ENCODE results near the gene NDUFS1.
"Not testable (repeated sequence)": the region's sequence is repeated elsewhere in the genome, so short reads cannot be mapped to it uniquely, and the experiment has no call there.

Gene NDUFS1

DNA sequence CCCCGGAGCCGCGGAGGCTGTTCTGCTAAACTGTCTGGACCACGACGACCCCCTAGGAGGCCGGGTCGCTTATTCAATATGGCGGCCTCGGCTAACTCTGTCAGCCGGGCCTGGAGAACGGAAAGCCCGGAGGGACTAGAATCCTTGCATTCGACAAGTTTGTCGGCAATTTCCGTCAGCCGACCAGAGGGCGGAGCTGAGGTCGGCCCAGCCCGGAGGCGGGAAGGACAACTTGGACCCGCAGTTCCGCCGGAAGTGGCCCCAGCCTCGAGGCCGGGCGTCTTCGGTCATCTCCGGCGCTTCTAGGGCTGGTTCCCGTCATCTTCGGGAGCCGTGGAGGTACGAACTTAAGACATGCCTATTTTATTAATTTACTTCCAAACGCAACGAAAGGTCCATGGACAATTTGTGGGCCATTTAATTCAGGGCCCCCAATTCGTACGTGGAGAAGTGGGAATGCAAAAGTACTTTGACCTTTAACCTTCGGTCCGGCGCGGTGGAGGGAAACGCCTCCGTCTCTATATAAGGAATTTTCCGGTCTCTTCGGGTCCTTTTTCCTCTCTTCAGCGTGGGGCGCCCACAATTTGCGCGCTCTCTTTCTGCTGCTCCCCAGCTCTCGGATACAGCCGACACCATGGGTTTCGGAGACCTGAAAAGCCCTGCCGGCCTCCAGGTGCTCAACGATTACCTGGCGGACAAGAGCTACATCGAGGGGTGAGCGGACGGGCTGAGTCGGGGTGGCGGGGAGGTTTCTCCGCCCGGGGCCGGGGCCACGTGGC, at the start of gene NDUFS1, which contains the start of gene EEF1B2:
TSS of gene NDUFS1 (minus strand) at position 99 of the 779 bp plus-strand sequence. CDS start 5,766 bp downstream, outside the sequence.
TSS of gene EEF1B2 (plus strand) at position 550 of the 779 bp plus-strand sequence. CDS start at position 635, 85 bp downstream.
- DNase-seq, result peak; percentile 99

DNA sequence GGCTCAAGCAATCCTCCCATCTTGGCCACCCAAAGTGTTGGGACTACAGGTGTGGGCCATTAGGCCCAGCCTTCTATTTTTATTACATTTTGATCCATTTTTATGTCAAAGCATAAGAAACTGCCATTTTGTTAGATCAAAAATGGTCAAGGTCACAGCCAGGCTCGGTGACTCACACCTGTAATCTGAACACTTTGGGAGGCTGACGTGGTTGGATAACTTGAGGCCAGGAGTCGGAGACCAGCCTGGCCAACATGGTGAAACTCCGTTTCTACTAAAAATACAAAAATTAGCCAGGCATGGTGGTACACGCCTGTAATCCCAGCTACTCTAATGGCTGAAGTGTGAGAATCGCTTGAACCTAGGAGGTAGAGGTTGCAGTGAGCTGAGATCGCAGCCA, 49.7 kb upstream of the NDUFS1 start:
- DNase-seq, result no peak

DNA sequence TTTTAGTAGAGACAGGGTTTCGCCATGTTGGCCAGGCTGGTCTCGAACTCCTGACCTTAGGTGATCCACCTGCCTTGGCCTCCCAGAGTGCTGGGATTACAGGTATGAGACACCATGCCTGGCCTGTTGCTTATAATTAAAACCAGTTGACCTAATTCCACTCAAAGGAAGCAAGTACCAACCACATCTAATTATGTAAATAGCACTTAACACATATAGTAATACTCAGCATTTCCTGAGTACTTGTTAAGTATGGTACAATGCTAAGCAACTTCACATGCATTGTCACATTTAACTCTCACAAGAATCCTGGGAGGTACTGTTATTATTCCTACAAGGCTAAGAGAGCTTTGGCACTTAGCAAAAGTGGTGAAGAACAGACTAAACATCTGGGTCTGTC, 48.1 kb upstream of the NDUFS1 start:
- not testable (repeated sequence) for DNase-seq

DNA sequence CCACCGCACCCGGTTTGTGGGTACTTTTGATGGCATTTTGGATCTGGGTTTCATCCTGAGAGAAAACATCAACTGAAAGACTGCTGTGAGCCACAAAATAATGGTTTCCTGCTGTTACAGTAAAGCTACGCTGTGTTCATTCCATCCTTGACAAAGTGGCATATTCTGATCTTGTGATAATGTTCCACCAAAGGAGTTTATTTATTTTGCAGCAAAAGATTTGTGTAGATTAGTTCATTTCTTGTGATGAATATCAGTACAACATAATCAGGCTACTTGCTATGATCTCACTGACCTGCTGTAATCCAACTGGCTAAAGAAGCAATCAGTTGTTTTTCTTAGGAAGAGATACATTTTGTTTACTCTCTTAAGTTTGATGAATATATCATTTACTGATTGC, 45.5 kb upstream of the NDUFS1 start:
- DNase-seq, result no peak

DNA sequence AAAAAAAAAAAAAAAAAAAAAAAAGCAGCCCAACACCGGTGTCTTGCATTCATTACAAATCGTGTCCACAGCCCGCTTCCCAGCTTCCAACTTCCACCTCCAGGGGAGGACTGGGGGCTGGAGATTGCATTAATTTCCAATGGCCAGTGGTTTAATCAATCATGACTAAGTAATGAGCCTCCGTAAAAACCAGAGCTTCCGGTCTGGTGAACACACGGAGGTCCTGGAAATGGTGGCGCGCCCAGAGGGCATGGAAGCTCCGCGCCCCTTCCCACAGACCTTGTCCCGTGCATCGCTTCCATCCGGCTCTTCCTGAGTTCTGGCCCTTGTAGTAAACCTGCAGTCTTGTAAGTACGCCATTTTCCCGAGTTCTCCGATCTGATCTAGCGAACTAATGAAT, 44.1 kb upstream of the NDUFS1 start:
- DNase-seq, result no peak

DNA sequence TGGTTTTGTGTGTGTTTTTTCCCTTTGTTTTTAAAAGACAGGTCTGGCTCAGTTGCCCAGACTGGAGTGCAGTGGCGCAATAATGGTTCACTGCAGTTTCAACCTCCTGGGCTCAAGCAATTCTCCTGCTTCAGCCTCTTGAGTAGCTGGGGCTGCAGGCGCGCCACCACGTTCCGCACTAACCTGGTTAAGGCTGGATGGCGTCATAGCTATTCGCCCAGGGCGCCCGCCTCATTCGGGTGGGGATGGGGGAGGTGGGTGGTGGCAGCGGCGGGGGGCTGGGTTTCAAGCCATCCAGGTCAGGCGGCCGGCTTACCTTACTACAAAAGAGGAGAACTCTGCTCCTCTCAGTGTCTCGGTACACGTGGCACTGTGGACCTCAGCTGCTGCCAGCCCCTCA, 43.2 kb upstream of the NDUFS1 start:
- DNase-seq, result no peak

DNA sequence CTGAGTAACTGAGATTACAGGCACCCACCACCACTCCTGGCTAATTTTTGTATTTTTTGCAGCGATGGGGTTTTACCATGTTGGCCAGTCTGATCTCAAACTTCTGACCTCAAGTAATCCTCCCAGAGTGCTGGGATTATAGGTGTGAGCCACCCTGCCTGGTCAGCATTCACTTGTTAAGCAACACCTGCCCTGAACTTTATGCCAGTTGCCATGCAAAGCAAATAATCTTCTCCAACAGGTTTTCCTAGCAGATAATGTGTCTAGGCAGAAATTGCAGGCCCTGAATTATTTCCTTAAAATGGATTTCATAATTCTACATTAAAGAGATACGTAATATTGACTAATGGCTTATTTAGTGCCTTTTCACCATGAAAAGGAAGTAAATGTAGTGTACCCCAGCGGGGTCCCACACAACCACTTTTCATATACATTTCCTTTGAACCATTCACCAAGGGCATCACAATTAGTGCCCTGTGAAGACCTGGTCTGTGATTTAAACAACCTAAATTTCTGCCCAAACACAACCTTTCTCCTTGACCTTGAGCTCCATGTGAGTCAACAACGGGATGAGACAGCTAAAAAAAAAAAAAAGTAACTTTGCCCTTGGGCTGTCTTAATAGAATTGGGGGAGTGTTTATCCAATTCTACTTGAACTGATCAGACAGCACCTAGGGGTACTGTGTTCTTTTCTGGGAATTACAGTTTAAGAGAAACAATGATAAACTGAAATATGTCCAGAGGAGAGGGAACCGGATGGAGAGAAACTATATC, 42.0 kb upstream of the NDUFS1 start:
- DNase-seq, result no peak

DNA sequence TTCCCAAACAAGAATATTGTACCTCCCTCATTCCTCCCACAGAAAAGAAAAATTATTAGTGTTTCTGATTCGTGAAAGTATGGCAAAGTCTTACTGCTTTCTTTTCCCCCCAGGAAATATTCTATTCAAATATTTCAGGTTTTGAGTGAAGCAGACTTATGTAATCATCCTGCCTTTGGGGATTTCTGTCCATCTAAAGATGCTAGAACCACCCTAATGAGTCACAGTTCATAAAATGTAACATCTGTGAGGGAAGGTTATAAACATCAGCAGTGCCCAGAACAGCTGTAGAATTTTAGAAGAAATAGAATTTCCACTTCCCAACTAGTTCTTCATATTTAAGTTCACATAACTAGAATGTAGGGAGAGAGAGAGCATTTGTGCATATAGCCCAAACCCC, 39.4 kb upstream of the NDUFS1 start:
- no peak for DNase-seq

DNA sequence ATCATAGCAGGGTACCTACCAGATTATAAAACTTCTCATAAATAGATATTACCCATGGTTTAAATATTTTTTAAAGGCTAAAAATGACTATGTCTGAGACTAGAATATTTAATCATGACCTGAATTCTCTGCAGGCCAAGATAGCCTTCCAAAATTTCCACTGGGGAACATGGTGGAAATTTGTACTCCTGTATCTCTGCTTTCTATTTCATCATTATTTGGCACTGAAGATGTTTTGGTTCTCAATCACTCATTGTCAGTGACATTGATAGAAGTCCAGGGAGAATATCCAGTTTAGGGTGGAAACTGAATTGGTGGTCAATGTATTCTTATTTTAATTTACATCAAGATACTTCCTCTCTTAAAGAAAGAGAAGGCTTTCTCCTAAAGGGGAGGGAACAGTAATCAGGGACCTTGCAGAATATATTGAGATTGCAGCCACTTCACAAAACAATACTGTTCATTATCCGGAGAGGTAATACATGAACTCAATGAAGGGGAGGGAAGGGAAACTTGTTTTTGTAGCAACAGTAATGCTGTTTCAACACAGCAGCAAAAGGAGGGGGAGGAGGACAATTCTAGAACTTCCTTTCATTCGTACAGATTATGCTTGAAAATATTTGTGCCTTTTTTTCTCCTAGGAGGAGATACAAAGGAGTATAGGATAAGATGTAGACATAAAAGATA, 34.6 kb upstream of the NDUFS1 start:
- no peak for DNase-seq

DNA sequence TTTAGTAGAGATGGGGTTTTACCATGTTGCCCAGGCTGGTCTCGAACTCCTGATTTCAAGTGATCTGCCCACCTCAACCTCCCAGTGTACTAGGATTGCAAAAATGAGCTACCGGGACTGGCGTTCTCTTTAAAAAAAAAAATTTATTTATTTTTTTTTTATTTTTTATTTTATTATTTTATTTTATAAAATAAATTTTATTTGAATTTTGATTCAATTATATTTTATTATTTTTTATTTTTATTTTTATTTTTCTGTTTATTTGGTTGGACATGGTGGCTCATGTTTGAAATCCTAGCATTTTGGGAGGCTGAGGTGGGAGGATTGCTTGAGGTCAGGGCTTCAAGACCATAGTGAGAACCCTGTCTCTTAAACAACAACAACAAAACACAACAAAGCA, 32.9 kb upstream of the NDUFS1 start:
- no peak for DNase-seq

DNA sequence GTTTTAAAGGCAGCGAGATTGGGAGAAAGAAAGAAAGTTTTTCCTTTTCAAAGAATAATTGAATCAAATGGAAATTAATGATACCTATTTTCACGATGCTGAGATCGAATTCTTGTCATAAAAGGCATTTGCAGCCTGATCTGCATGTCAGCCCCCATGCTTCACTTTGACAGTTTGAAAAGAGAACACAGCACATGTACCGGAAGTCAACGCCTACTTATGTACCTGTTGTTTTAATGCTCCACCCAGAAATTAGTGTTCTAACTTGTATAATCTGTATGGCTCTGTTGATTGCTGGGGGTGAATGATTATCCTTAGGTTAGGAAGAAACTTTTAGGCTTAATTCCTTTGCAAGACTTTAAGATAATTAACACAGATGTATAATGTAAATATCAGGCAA, 31.4 kb upstream of the NDUFS1 start:
- DNase-seq, result no peak

DNA sequence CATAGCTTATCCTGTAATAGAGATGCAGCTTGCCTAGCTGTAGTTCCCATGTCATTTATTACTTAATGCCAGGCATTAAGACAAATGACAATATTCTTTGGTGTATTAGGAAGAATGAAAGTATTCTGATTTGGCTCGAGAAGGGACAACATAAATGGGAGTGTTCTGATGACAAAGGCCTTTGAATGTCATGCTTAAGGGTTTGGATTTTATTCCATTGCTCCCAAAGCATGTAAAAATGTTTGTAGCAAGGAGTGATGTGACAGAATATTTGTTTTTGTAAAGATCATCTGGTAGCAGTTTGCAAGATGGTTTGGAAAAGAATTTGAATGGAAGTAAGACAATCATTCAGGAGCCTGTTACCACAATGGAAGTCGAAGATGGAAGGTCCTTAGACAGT, 30.9 kb upstream of the NDUFS1 start:
- DNase-seq, result no peak

DNA sequence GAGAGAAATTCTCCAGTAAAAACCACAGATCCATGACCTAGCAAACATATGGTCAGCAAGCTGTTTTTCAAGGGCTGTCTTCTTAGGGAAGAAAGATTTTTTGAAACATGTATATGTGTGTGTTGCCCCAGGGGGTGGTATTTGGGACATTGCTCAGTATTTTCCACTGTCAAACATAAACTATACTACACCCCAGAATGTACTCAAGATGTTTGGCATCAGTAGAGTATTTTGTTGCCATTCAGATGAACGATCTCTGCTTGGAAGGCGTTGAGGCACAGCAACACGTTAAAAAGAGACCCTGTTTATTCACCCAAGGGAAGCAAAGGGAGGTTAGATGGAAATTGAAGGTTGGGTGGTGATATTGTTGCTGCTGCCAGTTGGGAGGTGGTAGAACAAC, 30.4 kb upstream of the NDUFS1 start:
- DNase-seq, result no peak

DNA sequence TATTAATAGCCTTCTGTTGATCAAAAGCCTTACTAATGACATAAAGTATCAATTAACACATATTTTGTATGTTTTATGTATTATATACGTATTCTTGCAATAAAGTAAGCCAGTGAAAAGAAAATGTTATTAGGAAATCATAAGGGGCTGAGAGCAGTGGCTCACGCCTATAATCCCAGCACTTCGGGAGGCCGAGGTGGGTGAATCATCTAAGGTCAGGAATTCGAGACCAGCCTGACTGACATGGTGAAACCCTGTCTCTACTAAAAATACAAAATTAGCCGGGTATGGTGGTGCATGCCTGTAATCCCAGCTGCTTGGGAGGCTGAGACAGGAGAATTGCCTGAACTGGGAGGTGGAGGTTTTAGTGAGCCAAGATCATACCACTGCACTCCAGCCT, 22.3 kb upstream of the NDUFS1 start:
- DNase-seq, result not testable (repeated sequence)

DNA sequence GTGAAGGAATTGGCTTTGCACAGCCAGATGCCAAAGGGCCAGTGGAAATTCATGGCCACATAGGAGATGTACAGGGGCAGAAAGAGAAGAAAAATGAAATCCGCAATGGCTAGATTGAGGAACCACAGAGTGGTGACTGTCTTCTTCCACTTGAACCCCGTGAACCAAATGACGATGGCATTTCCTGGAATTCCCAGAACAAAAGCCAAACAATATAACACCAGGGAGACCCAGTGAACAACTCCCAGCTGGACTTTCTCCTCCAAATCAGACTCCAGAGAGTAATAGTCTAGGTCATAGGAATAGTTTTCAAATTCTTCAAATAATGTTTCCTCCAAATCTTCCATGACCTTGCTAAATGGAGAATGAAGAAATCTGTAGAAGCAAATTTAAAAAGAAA, 17.7 kb upstream of the NDUFS1 start:
- no peak for DNase-seq

DNA sequence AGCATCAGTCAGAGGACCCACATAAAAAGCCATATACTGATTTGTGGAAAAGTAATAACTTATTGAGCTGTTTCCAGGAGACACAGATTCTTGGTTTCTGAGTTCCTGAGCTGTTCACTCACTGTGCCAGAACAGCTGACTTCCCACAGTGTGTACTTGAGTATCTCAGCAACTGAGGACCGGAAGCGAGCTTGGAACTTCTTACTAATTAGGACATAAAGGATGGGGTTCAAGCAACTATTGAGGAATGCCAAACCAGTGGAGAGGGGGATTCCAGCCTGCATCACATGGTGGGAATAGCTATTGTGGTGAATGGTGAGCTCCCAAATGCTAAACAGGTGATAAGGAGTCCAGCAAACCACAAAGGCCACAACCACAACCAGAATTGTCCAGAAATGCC, 16.9 kb upstream of the NDUFS1 start:
- DNase-seq, result no peak

DNA sequence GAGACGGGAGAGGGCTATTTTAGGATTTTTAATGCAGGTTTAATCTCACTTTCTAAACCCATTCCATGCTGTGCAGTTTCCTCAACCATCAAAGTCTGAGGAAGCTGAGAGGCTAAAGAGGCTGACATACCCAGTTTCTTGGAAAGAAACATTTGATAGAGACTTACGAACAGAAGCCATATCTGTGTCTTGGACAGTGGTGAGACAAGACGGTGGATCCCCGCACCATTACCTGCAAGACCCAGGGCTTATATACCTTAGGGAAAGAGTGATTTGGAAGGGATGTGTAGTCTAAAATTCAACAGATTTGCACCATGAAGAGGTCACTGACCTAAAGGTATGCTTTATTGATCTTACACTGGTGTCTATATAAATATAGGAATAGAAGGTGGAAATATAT, 13.9 kb upstream of the NDUFS1 start:
- DNase-seq, result no peak

DNA sequence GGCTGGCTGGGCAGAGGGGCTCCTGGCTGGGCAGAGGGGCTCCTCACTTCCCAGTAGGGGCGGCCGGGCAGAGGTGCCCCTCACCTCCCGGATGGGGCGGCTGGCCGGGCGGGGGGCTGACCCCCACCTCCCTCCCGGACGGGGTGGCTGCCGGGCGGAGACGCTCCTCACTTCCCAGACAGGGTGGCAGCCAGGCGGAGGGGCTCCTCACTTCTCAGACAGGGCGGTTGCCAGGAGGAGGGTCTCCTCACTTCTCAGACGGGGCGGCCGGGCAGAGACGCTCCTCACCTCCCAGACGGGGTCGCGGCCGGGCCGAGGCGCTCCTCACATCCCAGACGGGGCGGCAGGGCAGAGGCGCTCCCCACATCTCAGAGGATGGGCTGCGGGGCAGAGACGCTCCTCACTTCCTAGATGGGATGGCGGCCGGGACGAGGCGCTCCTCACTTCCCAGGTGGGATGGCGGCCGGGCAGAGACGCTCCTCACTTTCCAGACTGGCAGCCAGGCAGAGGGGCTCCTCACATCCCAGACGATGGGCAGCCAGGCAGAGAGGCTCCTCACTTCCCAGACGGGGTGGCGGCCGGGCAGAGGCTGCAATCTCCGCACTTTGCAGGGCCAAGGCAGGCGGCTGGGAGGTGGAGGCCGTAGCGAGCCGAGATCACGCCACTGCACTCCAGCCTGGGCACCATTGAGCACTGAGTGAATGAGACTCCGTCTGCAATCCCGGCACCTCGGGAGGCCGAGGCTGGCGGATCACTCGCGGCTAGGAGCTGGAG, 12.6 kb upstream of the NDUFS1 start:
- DNase-seq, result not testable (repeated sequence)

DNA sequence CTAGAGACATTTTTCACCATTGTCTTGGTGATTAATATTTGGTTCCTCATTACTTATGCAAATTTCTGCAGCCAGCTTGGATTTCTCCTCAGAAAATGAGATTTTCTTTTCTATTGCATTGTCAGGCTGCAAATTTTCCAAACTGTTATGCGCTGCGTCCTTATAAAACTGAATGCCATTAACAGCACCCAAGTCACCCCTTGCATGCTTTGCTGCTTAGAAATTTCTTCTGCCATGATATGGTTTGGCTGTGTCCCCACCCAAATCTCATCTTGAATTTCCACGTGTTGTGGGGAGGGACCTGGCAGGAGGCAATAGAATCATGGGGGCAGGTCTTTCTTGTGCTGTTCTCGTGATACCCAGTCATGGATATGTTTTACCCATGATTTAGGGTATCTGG, 9.0 kb upstream of the NDUFS1 start:
- DNase-seq, result not testable (repeated sequence)

DNA sequence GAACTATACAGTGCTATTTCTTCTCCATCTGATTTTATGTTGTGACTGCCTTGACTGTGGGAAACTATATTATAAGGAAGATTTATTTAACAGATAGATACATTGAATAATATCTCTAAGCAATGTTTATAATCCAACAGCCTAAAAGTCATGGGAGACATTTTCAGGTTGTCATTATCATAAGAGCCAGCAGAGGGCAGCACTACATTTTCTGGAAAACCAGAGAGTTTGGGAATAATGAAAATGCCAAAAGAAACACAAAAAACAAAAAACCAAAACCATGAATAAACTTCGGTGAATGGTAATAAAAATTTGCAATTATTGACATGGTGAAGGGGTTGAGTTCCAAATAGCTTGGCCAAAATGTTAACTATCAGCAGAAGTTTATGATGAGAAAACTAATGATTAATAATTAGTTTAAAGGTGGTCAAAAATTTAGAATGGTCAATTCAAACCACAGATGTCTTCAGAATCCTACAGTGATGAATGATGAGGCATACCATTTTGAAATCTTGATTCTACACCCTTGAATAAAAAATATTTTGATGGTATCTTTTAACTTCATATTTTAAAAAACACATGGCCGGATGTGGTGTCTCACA, 5.1 kb upstream of the NDUFS1 start:
- DNase-seq, result no peak

DNA sequence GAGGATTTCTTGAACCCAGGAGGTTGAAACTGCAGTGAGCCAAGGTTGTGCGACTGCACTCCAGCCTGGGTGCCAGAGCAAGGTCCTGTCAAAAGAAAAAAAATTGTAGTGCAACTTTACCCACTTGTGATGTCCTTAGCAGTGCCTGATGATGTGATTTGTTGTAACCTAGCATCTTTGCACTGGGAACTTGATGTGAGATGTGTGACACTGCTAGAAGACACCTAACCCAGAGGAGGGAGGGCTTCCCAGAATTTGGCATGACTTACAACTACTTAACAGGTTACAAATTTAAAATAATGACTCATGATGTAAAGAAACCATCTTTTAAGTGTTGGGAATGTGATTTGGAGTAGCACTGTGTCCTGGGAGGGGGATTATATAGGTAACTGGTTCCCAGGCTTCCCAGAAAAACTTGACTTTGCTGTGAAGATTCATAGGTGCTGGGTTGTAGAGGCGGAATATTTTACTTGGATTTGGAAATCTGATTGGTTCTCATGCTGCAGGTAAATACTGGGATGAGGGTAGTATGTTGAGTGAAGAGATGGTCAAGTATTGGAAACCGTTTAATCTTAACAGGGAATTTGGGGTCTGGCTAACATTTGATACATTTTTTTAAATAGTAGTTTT, 4.1 kb upstream of the NDUFS1 start:
- no peak for DNase-seq

DNA sequence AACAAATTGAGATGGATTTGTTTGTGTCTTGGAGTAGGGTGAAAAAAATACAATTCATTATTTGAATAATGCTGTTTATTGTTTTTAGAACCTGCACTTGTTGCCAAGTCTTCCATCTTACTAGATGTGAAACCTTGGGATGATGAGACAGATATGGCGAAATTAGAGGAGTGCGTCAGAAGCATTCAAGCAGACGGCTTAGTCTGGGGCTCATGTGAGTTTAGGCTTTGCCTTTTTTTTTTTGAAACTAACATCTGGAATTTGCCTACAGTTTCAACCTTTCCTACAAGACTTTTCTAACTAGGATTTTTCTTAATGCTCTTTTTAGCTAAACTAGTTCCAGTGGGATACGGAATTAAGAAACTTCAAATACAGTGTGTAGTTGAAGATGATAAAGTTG, 3.2 kb upstream of the NDUFS1 start:
- DNase-seq, result not testable (repeated sequence)
